Naive thymus-derived CD8-positive, alpha-beta T cell (primary cell): ENCODE results near the gene SMO. TPM values are rescaled to one million over a fixed set of nuclear protein-coding genes. Genes with fewer than 3 reads are reported as not detected.

Experiments used
- ATAC-seq, 2 donors: fragments of 150-1000 bp; cut with Tn5 transposase in 1 of 2; sonication (Bioruptor Pico), chemical (Tn5 transposase) in 1 of 2; 1 replicate in 1 of 2; 2 replicates in 1 of 2; pipeline ENCODE4 v1.10.0; 2021; ENCODE audit warnings: mild to moderate bottlenecking in 2 of 2, moderate library complexity in 2 of 2
- POLR2A ChIA-PET: fragments of 350-600 bp; sonication (Branson Sonifier 250); formaldehyde crosslinking; loops from one replicate; lab custom pipeline; 2021; ENCODE audit warnings: antibody characterized with exemption; lab: Charles Lee
- DNase-seq, 10 donors: peaks; one replicate each; pipeline versions ENCODE4 v3.0.0 to v3.0.0-alpha.2; 2020 to 2022
- H3K27ac Mint-ChIP-seq, 10 donors: one replicate each; pipeline ENCODE4 v1.8.0; 2020 to 2022; ENCODE audit warnings: mild to moderate bottlenecking in 10 of 10, mixed read lengths in 10 of 10, moderate library complexity in 4 of 10, inconsistent platforms in 1 of 10
- H3K27me3 Mint-ChIP-seq, 5 donors: one replicate each; pipeline ENCODE4 v1.8.0; 2021 to 2022; ENCODE audit warnings: mixed read lengths in 5 of 5
- H3K36me3 Mint-ChIP-seq, 3 donors: one replicate each; pipeline ENCODE4 v1.8.0; 2020 to 2022; ENCODE audit warnings: mixed read lengths in 3 of 3, mild to moderate bottlenecking in 2 of 3, inconsistent platforms in 1 of 3
- H3K4me1 Mint-ChIP-seq, 4 donors: one replicate each; pipeline ENCODE4 v1.8.0; 2021 to 2022; ENCODE audit warnings: mixed read lengths in 4 of 4
- H3K4me3 Mint-ChIP-seq, 10 donors: one replicate each; pipeline ENCODE4 v1.8.0; 2020 to 2022; ENCODE audit warnings: mild to moderate bottlenecking in 10 of 10, mixed read lengths in 10 of 10, moderate library complexity in 6 of 10, inconsistent platforms in 1 of 10
- H3K9me3 Mint-ChIP-seq, 9 donors: one replicate each; pipeline ENCODE4 v1.8.0; 2020 to 2022; ENCODE audit warnings: mixed read lengths in 9 of 9, mild to moderate bottlenecking in 3 of 9, inconsistent platforms in 1 of 9, moderate library complexity in 1 of 9
- polyA plus RNA-seq, 3 donors: library from polyadenylated mRNA; unstranded; fragments of 300-500 nt; fragmentation: Illumina TruSeq; gene quantifications; one replicate each; pipeline ENCODE4 v1.2.3, GENCODE V29; 2021
- total RNA-seq, 8 experiments: library from RNA in 2 of 8; stranded (reverse) in 2 of 8; gene quantifications; one replicate each; pipeline ENCODE4 v1.2.3 and lab custom pipeline; 2021 to 2026

Gene SMO
- total RNA-seq (under 1 TPM in 1 of 2 experiments, not detected in 1; 0.13 TPM), polyA plus RNA-seq (not detected), total RNA-seq (lab: John Stamatoyannopoulos, UW) (0 to 0.49 (median 0.16) reads per million in 6 experiments)

DNA sequence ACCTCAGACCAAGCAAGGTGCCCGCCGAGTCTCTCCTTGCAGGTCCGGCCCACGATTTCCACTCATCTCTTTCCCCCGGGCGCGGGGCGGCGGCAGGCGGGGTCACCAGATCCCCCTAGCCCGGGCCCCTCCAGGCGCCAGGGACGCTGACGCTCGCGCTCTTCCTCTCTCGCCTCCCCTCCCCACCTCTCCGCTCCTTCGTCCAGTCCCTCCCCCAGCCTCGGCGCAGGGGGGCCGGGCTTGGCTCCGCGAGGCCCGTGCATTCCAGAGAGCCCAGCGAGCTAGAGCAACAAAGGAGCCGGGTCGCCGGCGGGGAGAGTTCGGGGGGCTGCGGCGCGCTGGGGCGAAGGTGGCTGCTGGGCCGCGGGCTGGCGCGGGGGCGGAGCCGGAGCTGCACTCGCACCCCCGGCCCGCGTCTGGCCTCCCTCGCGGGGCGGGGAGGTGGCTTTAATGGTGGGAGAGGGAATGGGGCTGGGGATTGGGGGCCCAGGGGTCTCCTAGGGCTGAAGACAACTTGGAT lies at the start of gene SMO:
TSS of gene SMO (plus strand) at position 262 of the 520 bp plus-strand sequence. CDS start 519 bp downstream, outside the sequence.
- POLR2A ChIA-PET = no interaction called here
- DNase-seq = peak in 4 of 10 donors; percentile 14 to 17 (median 16)

DNA sequence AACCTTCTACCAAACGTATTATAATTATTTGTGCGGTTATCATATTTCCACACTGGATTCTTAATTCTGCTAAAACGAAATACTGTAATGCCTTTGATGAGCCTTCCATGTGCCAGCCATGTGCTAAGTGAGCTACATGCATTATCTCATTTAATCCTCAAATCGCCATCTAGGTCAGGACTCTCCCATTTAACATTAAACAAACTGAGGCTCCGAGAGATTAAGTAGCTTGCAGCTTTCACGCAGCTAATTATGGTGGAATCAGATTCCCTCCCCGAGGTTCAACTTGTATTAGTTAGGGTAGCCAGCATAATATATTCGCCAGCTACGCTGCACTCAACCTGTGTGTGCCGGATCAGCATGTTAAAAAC lies 44.7 kb upstream of the SMO start:
- no peak for ATAC-seq
- peak overlapping the region; percentile 90 to 98 (median 96) for H3K4me3 Mint-ChIP-seq
- DNase-seq = no peak
- peaks cover 0 to 12% (median 0%) of the 10 kb centered on the region in 5 donors for H3K27me3 Mint-ChIP-seq
- POLR2A ChIA-PET = interaction anchor here (1.0 to 1.4 kb wide), 3 partner anchors 9 to 89 kb away, joined by 4 read pairs; partner anchors contain the start of gene TNPO3
- no peaks in the 10 kb centered on the region for H3K9me3 Mint-ChIP-seq
- peaks cover 28 to 52% (median 34%) of the 10 kb centered on the region in 4 donors for H3K4me1 Mint-ChIP-seq
- H3K36me3 Mint-ChIP-seq = peaks cover 0 to 5% (median 0%) of the 10 kb centered on the region in 3 donors
- H3K27ac Mint-ChIP-seq = peak overlapping the region in 7 of 10 donors; percentile 71 to 97 (median 81)

More for the DNA sequence above, at the start of gene SMO:
- peaks cover 32 to 57% (median 40%) of the 10 kb centered on the region in 5 donors for H3K27me3 Mint-ChIP-seq
- H3K27ac Mint-ChIP-seq = peak within 1 kb of the TSS in 4 of 10 donors; percentile 7 to 75 (median 18)
- peak within 1 kb of the TSS; percentile 61 to 87 (median 79) for H3K4me3 Mint-ChIP-seq
- no peaks in the 10 kb centered on the region for H3K9me3 Mint-ChIP-seq
- ATAC-seq = peak; percentile 64 to 69
- peaks cover 0 to 6% (median 0%) of the 10 kb centered on the region in 3 donors for H3K36me3 Mint-ChIP-seq
- peaks cover 8 to 15% (median 12%) of the 10 kb centered on the region in 4 donors for H3K4me1 Mint-ChIP-seq

DNA sequence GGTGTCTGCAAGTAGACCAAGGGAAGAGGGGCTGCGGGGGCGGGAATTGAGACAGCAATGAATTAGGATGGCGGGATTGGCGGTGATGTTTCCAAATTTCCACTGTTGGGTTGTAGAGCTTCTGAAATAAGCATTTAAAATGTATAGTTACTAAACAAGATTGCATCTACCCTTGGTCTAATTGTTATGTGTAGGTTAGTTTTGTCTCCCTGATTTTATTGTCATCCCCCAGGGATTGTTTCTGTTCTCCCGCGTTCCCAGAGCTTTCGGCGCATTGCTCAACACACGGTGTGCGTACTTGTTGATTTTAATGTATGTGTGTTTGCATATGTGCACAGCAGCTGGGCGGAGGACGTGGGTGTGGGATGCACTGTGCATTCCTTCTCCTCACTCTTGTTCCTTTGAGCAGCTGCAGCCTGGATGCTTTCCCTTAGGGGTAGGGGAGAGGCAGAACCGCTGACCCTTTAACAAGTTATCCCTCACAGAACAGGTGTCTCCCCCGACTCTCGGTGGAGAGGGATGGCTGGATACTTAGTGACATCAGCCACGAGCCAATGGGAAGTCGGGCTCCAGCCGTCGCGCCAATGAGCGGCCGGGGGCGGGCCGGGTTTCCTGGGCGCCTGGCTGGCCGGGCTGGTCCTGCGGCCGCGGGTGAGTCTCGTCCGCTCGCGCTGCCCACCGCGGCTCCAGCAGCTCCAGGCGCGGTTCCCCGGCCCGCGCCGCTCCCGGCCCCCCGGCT lies 44.2 kb upstream of the SMO start, which contains the start of gene TSPAN33:
TSS of gene TSPAN33 (plus strand) at position 613 of the 739 bp plus-strand sequence. CDS start 274 bp downstream, outside the sequence.
- Mint-ChIP-seq H3K4me1 (peaks cover 28 to 55% (median 33%) of the 10 kb centered on the region in 4 donors), H3K4me3 (peak within 1 kb of the TSS; percentile 90 to 98 (median 96)), H3K27ac (peak within 1 kb of the TSS; percentile 1 to 97 (median 86)), H3K27me3 (peaks cover 0 to 12% (median 0%) of the 10 kb centered on the region in 5 donors), H3K9me3 (no peaks in the 10 kb centered on the region), H3K36me3 (peaks cover 0 to 9% (median 0%) of the 10 kb centered on the region in 3 donors)
- ATAC-seq (peak; percentile 94 to 96), DNase-seq (peak; percentile 30 to 80 (median 62))
- POLR2A ChIA-PET = interaction anchor here (1.0 to 1.4 kb wide), 3 partner anchors 10 to 89 kb away, joined by 4 read pairs; partner anchors contain the start of gene TNPO3

DNA sequence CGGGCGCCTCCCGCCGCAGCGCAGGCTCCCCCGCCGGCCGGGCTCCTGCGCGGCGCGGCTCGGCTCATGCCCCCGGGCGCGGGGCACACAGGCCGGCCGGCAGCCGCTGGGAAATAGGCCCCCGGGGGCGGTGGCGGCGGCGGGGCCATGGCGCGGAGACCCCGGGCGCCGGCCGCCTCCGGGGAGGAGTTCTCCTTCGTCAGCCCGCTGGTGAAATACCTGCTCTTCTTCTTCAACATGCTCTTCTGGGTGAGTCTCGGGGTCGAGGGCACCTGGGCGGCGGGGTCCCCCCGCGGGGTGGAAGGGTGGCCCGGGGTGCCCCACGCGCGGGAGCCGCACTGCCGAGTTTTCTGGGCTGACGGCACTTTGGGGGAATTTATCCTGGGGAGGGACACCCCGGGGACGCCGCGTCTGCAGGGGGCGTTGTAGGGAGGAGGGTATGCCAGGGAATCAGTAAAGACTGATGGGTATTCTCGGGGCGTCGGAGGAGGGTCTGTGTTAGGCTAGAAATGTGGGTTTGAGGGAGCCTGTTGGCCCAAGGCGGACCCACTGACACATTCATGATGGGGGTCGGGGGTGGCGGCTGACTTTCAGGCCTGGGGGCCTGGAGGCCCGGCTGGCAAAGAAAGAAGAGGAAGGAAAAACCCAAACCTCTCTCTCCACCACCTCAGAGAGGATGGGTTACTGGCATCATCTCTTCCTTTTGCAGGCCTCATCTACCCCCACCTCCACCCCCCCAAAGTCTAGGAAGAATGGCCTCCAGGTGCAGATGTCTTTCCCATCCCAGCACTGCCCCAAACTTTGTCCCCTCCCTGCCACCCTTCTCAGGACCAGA lies 43.4 kb upstream of the SMO start:
- peak overlapping the region; percentile 1 to 93 (median 86) for H3K27ac Mint-ChIP-seq
- peaks cover 0 to 12% (median 0%) of the 10 kb centered on the region in 5 donors for H3K27me3 Mint-ChIP-seq
- POLR2A ChIA-PET = interaction anchor here (0.5 to 1.4 kb wide), 4 partner anchors 17 to 518 kb away, joined by 3 to 6 read pairs (median 4); partner anchors contain the start of gene TNPO3

DNA sequence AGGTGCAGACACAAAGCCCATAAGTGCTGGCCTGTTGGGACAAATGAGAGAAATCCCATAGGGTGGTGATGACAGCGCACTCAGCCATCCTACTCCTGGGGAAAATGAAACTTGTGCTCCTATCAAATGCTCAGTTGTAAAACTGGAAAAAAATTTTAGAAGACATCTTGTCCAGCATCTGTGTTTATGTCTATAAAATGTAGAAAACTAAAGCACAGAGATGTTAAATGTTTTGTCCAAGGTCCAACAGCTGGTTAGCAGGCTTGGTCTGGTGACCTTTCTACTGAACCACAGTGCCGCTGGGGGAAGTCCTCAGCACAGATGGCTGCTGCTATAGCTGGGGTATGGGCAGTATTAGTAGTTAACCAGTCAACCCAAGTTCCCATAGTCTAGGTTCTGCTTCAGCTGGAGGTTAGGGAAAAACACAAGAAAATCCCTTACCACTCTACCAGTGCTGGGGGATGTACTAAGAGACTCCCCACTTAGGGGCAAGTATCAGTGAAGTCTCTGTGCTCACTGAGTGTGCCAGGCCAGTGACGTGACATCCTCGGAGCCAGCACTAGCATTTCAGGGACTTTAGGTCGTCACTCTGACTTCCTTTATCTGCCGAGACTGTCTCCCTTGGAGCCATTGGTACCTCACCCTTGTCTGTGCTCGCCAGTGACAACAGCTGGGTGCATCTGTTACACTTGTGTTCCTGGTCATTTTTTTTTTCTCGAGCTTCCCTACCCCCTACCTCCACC lies 42.0 kb upstream of the SMO start:
- peak overlapping the region in 5 of 10 donors; percentile 2 to 88 (median 69) for H3K27ac Mint-ChIP-seq
- DNase-seq (no peak), ATAC-seq (no peak)
- no peaks in the 10 kb centered on the region for H3K9me3 Mint-ChIP-seq
- POLR2A ChIA-PET = interaction anchor here (0.5 kb wide), 1 partner anchor 938 kb away, joined by 4 read pairs; no protein-coding TSS in a partner anchor
- peaks cover 29 to 63% (median 34%) of the 10 kb centered on the region in 4 donors for H3K4me1 Mint-ChIP-seq
- peaks cover 0 to 12% (median 0%) of the 10 kb centered on the region in 5 donors for H3K27me3 Mint-ChIP-seq
- H3K36me3 Mint-ChIP-seq = peaks cover 0 to 12% (median 0%) of the 10 kb centered on the region in 3 donors
- H3K4me3 Mint-ChIP-seq = peak overlapping the region; percentile 77 to 94 (median 87)

More for the DNA sequence above, 43.4 kb upstream of the SMO start:
- DNase-seq = peak in 9 of 10 donors; percentile 12 to 74 (median 38)
- Mint-ChIP-seq H3K4me1 (peaks cover 28 to 60% (median 33%) of the 10 kb centered on the region in 4 donors), H3K36me3 (peaks cover 0 to 9% (median 0%) of the 10 kb centered on the region in 3 donors), H3K9me3 (no peaks in the 10 kb centered on the region), H3K4me3 (peak overlapping the region; percentile 77 to 94 (median 87))
- ATAC-seq = peak; percentile 32 to 63

DNA sequence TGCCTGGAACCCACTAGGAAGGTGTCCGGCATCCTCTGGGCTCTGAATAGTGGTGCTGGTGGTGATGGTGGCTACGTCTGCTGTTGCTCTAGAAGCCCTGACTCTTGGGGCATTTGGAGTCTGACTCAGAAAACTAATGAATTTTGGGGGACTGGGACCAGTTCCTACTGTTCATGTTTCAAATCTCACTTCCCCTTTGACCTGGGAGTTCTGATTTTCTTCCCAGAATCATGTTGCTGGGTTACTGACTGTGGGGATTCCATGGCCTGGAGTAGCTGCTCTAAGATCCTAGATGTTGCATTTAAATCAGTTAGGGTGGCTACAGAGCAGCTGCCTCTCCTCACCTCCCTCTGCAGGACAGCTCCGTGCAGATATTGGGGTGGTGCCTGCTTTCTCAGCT lies 40.7 kb upstream of the SMO start:
- ATAC-seq = no peak
- no peak for DNase-seq
- Mint-ChIP-seq H3K4me3 (peak overlapping the region in 2 of 10 donors; percentile 37 to 70), H3K9me3 (no peaks in the 10 kb centered on the region), H3K27ac (peak overlapping the region in 1 of 10 donors; percentile 26), H3K27me3 (peaks cover 0 to 12% (median 0%) of the 10 kb centered on the region in 5 donors), H3K36me3 (peaks cover 0 to 19% (median 0%) of the 10 kb centered on the region in 3 donors), H3K4me1 (peaks cover 29 to 63% (median 34%) of the 10 kb centered on the region in 4 donors)
- POLR2A ChIA-PET = no interaction called here

DNA sequence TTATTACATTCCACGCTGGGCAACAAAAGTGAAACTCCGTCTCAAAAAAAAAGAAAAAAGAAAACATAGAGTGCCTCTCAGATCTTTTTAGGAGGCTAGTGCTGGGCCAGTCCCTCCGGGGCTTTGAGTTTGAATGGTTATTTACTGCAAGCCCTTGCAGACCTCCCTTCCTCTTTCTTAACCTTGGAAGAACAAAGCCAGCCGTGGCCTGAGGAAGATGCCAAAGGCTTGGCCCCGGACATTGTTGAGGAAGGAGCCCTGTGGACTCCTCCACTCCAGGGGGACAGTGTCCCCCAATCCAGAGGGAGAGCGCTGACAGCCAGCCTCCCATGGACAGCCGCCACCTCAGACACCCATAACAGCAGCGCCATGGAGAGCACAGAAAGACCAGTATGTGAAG lies 38.9 kb upstream of the SMO start:
- peaks cover 16 to 50% (median 20%) of the 10 kb centered on the region in 4 donors for H3K4me1 Mint-ChIP-seq
- H3K4me3 Mint-ChIP-seq = no peak overlapping the region
- peak overlapping the region in 1 of 10 donors; percentile 51 for H3K27ac Mint-ChIP-seq
- DNase-seq (no peak), ATAC-seq (no peak)
- POLR2A ChIA-PET = no interaction called here
- H3K27me3 Mint-ChIP-seq = no peaks in the 10 kb centered on the region
- H3K9me3 Mint-ChIP-seq = no peaks in the 10 kb centered on the region
- H3K36me3 Mint-ChIP-seq = peaks cover 0 to 19% (median 0%) of the 10 kb centered on the region in 3 donors

DNA sequence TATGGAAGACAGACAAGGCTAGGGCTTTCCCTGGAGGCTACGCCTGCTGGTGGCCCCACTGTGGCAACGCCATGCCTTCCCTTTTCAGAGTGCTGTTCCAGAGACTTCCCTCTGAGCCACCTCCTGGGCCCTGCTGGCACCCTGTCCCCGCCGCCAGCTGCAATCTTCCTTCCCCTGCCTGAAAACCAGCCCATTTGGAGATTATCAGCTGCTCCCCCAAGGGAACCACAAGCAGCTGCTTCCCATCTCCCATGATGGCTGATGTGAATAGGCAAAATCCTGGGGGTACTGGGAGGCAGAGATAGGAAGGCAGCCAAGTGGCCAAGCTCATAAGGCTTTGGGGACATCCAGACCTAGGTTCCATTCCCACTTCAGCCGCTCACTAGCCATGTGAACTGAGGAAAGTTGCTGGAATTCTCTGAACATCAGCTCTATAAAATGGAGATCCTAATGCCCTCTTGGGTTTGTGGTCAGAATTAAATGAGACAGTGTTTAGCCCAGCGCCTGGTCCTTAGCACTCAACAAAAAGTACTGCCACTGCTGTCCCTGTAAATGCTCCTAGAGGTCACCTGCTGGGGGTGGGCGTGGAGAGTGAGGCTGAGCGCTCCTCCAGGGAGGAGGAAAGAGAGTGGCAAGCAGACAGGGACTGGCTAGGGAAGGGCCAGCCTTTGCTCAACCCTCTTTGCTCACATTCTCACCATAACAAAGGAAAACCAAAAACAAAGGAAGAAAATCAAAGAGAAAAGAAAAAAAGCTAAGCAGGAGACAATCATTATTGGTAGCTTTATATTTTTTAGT lies 38.0 kb upstream of the SMO start:
- peaks cover 0 to 19% (median 0%) of the 10 kb centered on the region in 3 donors for H3K36me3 Mint-ChIP-seq
- POLR2A ChIA-PET = interaction anchor here (0.8 kb wide), 1 partner anchor 10 kb away, joined by 3 read pairs; no protein-coding TSS in a partner anchor
- peak overlapping the region in 1 of 10 donors; percentile 29 for H3K4me3 Mint-ChIP-seq
- peaks cover 13 to 47% (median 15%) of the 10 kb centered on the region in 4 donors for H3K4me1 Mint-ChIP-seq
- no peaks in the 10 kb centered on the region for H3K27me3 Mint-ChIP-seq
- no peak for DNase-seq
- no peaks in the 10 kb centered on the region for H3K9me3 Mint-ChIP-seq
- peak overlapping the region in 2 of 10 donors; percentile 47 to 78 for H3K27ac Mint-ChIP-seq
- ATAC-seq = no peak

DNA sequence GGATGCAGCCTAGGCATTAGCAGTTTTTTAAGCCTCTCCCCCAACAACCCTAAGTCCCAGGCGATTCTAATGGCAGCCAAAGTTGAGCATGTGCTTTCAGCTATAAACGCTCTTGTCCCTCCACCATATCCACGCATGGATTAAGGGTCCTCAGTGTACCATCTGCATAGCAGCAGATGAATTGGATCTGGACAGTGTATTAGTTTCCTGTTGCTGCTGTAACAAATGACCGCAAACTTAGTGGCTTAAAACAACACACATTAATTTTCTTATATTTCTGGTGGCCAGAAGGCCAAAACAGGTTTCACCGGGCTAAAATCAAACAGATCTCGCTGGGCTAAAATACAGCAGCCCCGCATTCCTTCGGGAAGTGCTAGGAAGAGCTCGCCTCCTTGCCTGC lies 30.8 kb upstream of the SMO start:
- H3K27me3 Mint-ChIP-seq = no peaks in the 10 kb centered on the region
- no peaks in the 10 kb centered on the region for H3K9me3 Mint-ChIP-seq
- POLR2A ChIA-PET = no interaction called here
- ATAC-seq = no peak
- peaks cover 0 to 7% (median 5%) of the 10 kb centered on the region in 3 donors for H3K36me3 Mint-ChIP-seq
- no peak for DNase-seq
- no peak overlapping the region for H3K4me3 Mint-ChIP-seq
- peaks cover 0 to 20% (median under 1%) of the 10 kb centered on the region in 4 donors for H3K4me1 Mint-ChIP-seq
- H3K27ac Mint-ChIP-seq = no peak overlapping the region

DNA sequence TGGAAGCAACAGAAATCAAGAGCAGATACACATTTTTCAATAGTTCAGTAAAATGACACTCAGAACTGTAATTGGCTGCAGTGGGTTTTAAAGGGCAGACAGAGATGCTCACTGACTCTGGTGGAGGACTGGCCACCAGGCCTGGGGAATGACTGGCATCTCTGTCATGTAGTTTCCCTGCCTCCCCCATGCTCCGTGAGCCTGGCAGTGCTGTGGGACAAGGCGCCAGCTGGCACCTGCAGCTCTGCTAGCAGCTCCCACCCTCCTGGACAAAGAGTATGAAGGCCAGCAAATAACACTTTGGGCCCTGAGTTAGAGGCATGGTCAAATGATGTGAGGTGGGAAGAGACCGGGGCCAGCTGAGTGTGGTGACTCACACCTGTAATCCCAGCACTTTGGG lies 28.9 kb upstream of the SMO start:
- peaks cover 0 to 28% (median 4%) of the 10 kb centered on the region in 4 donors for H3K4me1 Mint-ChIP-seq
- ATAC-seq = no peak
- no peaks in the 10 kb centered on the region for H3K9me3 Mint-ChIP-seq
- no peak overlapping the region for H3K27ac Mint-ChIP-seq
- peaks cover 0 to 13% (median 7%) of the 10 kb centered on the region in 3 donors for H3K36me3 Mint-ChIP-seq
- H3K4me3 Mint-ChIP-seq = no peak overlapping the region
- POLR2A ChIA-PET = no interaction called here
- no peaks in the 10 kb centered on the region for H3K27me3 Mint-ChIP-seq
- DNase-seq = no peak
